NT2/D1 (cell line): ENCODE data around the gene FAM98C.
"Not testable (repeated sequence)": the region's sequence is repeated elsewhere in the genome, so short reads cannot be mapped to it uniquely, and the experiment has no call there.

Experiments used
- DNase-seq: peaks from one replicate; pipeline ENCODE4 v3.0.0-alpha.2; 2011; ENCODE audit warnings: low read depth, low spot score
- H3K27me3 ChIP-seq: 2 replicates; pipeline ENCODE4 v1.6.0; 2011; ENCODE audit warnings: mild to moderate bottlenecking; ENCODE audit not compliant: insufficient read length, insufficient read depth
- H3K36me3 ChIP-seq: 2 replicates; pipeline ENCODE4 v1.6.1; 2011; ENCODE audit warnings: mild to moderate bottlenecking, low read length, mixed read lengths; ENCODE audit not compliant: insufficient read depth, insufficient read length
- H3K4me1 ChIP-seq: 2 replicates; pipeline ENCODE4 v1.5.1; 2011; ENCODE audit not compliant: insufficient read depth, insufficient read length
- H3K4me3 ChIP-seq: 2 replicates; pipeline ENCODE4 v1.5.1; 2011; ENCODE audit warnings: low read depth; ENCODE audit not compliant: insufficient read length
- H3K9ac ChIP-seq: 2 replicates; pipeline ENCODE4 v1.6.0; 2011; ENCODE audit warnings: low read depth; ENCODE audit not compliant: insufficient read length
- H3K9me3 ChIP-seq: 2 replicates; pipeline ENCODE4 v1.5.1; 2011; ENCODE audit warnings: mild to moderate bottlenecking, low read length; ENCODE audit not compliant: insufficient read depth
- SUZ12 ChIP-seq: IDR thresholded peaks from 2 replicates; pipeline ENCODE4 v1.6.1; 2011; ENCODE audit not compliant: insufficient read length, insufficient read depth; ENCODE audit errors: extremely low read depth
- YY1 ChIP-seq: IDR thresholded peaks from 2 replicates; pipeline ENCODE4 v1.6.1; 2011; ENCODE audit not compliant: insufficient read length, insufficient read depth
- ZNF274 ChIP-seq: IDR thresholded peaks from 2 replicates; pipeline ENCODE4 v1.6.1; 2011; ENCODE audit warnings: mild to moderate bottlenecking, low read depth, low read length

The FAM98C gene

GRCh38 chr19:38425222-38425809 lies 22.4 kb downstream of the FAM98C start:
- no peaks in the 10 kb centered on the region for H3K27me3 ChIP-seq

GRCh38 chr19:38425810-38426466 lies 23.0 kb downstream of the FAM98C start, which contains the start of gene RASGRP4:
RASGRP4 (minus strand) TSS chr19:38426219; CDS start chr19:38426091, 128 bp downstream.
- H3K27me3 ChIP-seq, result no peaks in the 10 kb centered on the region
- H3K36me3 ChIP-seq, result no peaks in the 10 kb centered on the region
- H3K9ac ChIP-seq, result peak within 1 kb of the TSS; percentile 63
- H3K4me1 ChIP-seq, result peaks cover 7% of the 10 kb centered on the region
- no peak for DNase-seq
- no peak for TF ChIP-seq ZNF274
- no peak for TF ChIP-seq YY1
- H3K4me3 ChIP-seq, result peak within 1 kb of the TSS; percentile 5
- H3K9me3 ChIP-seq, result no peaks in the 10 kb centered on the region

More at GRCh38 chr19:38425222-38425809, 22.4 kb downstream of the FAM98C start:
- Histone ChIP-seq H3K36me3 (no peaks in the 10 kb centered on the region), H3K4me1 (peaks cover 7% of the 10 kb centered on the region), H3K4me3 (peak overlapping the region; percentile 5), H3K9me3 (no peaks in the 10 kb centered on the region), H3K9ac (peak overlapping the region; percentile 63)
- no peak for DNase-seq
- TF ChIP-seq SUZ12 (no peak), ZNF274 (no peak), YY1 (no peak)

GRCh38 chr19:38427035-38427677 lies 24.3 kb downstream of the FAM98C start:
- H3K36me3 ChIP-seq, H3K9me3 ChIP-seq, H3K27me3 ChIP-seq, DNase-seq, H3K9ac ChIP-seq, H3K4me1 ChIP-seq, H3K4me3 ChIP-seq: not testable (repeated sequence)

DNA sequence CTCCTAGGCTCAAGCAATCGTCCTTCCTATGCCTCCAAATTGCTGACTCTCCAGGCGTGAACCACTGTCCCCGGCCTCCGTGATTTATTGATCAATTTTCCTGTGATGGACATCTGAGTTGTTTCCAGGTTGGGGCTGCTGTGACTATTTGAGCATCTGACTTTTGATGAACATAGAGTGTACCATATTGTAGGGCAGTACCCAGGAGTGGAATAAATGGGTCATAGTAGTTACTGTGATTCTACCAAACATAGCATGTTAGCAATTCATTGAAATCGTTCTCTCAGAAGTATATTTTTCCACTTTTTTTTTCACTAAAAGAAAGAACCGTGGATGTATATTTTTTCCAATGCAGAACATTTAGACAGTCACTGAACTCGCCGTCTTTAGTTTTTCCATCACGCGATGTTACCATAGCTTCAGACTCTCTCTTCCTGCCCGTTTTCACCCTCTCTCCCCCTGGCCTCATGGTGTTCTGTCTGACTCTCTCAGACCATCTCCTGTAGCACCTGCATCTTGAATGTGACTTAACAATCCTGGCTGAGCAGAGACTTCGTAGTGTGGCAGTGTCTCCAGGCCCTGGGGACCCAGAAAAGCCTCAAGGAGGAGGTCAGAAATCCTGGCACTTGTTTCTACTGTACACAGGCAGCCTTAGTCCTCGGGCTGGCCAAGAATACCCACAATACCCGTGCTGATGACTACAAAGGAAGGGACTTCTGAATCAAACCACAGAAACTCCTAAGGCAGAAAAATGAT lies 26.3 kb downstream of the FAM98C start:
- no peaks in the 10 kb centered on the region for H3K9me3 ChIP-seq
- peaks cover 3% of the 10 kb centered on the region for H3K27me3 ChIP-seq
- TF ChIP-seq ZNF274 (no peak), SUZ12 (no peak)
- no peak for DNase-seq
- no peak overlapping the region for H3K4me3 ChIP-seq
- no peaks in the 10 kb centered on the region for H3K36me3 ChIP-seq
- no peak overlapping the region for H3K9ac ChIP-seq
- peaks cover 7% of the 10 kb centered on the region for H3K4me1 ChIP-seq

DNA sequence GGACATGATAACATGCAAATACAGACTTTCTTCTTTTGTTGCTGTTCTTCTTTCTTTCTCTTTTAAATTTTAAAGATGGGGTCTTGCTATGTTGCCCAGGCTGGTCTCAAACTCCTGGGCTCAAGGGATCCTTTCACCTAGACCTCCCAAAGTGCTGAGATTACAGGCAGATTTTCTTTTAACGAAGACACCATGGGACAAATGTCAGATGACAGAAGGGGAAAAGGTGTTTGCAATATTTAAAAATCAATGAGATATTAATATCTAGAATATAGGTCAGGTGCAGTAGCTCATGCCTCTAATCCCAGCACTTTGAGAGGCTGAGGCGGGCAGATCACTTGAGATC lies 26.9 kb downstream of the FAM98C start:
- no peak overlapping the region for H3K9ac ChIP-seq
- TF ChIP-seq ZNF274 (no peak), SUZ12 (no peak), YY1 (no peak)
- peaks cover 7% of the 10 kb centered on the region for H3K4me1 ChIP-seq
- H3K4me3 ChIP-seq, result no peak overlapping the region
- H3K27me3 ChIP-seq, result peaks cover 3% of the 10 kb centered on the region
- no peak for DNase-seq
- no peaks in the 10 kb centered on the region for H3K9me3 ChIP-seq
- no peaks in the 10 kb centered on the region for H3K36me3 ChIP-seq

DNA sequence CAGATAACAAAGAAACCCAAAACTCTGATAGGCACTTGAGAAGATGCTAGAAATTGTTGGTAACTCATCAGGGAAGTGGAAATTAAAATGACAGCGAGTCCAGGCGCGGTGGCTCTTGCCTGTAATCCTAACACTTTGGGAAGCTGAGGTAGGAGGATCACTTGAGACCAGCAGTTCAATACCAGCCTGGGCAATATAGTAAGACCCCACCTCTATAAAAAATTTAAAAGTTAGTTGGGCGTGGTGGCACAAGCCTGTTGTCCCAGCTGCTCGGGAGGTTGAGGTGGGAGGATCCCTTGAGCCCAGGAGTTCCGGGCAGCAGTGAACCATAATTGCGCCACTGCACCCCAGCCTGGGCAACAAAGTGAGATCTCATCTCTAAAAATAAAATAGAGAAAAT lies 28.0 kb downstream of the FAM98C start:
- H3K4me3 ChIP-seq, result no peak overlapping the region
- no peak for DNase-seq
- H3K4me1 ChIP-seq, result peaks cover 5% of the 10 kb centered on the region
- TF ChIP-seq YY1 (no peak), SUZ12 (no peak), ZNF274 (no peak)
- H3K36me3 ChIP-seq, result no peaks in the 10 kb centered on the region
- H3K9ac ChIP-seq, result no peak overlapping the region
- H3K9me3 ChIP-seq, result no peaks in the 10 kb centered on the region
- H3K27me3 ChIP-seq, result peaks cover 3% of the 10 kb centered on the region

DNA sequence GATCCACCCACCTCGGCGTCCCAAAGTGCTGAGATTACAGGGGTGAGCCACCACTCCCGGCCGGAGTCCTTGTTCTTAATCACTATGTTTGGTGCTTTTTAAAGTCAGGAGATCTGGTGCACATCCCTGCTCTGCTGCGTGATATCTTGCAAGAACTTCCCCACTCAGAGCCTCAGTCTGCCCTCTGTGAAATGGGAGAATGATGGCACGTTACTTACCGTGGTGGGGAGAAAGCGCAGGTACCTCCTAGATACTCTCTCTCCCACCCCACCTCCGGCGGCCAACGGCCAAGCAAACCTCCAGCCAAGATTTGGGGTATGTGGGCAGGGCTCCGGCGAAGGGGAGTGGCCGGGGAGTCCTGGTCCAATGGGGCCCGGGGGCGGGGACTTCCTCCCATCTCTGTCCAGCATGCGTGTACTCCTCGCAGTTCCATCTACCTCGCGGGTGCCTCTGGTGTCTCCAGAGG lies 30.4 kb downstream of the FAM98C start, which contains the start of gene RYR1:
TSS of gene RYR1 (plus strand) at position 424 of the 466 bp plus-strand sequence. CDS start 139 bp downstream, outside the sequence.
- Histone ChIP-seq H3K9me3 (no peaks in the 10 kb centered on the region), H3K9ac (peak within 1 kb of the TSS; percentile 44), H3K27me3 (peaks cover 3% of the 10 kb centered on the region), H3K4me1 (peaks cover 5% of the 10 kb centered on the region), H3K4me3 (peak within 1 kb of the TSS; percentile 39), H3K36me3 (no peaks in the 10 kb centered on the region)
- TF ChIP-seq ZNF274, result no peak
- DNase-seq, result no peak
